Astrocyte (in vitro differentiated cells and primary cell): ENCODE results near the gene NMT1. TPM values are rescaled to one million over a fixed set of nuclear protein-coding genes. Genes with fewer than 3 reads are reported as not detected.

Source experiments
- microRNA-seq: library from miRNA; unstranded; fragments of <30 nt; microRNA quantifications from one replicate; pipeline ENCODE4 v1.2.0, GENCODE V29; 2020
- total RNA-seq: library from RNA; stranded (reverse); gene quantifications from 2 replicates; pipeline ENCODE4 v1.2.1, GENCODE V29; 2021

NMT1 gene
- total RNA-seq, 1 donor from 2014 or later: 114 TPM

Small RNA genes lying within 50 kb of the gene (microRNA-seq; reads per million reads assigned to microRNA genes)
- not detected for gene MIR6784

Other genes with a start within 250 kb of the NMT1 start
- gene GJC1, start 231.0 kb upstream of the NMT1 start, total RNA-seq: 28.0 and 38.4 TPM in 2 replicates
- not detected in 2 replicates for gene HIGD1B, start 213.4 kb upstream of the NMT1 start, total RNA-seq
- 129 and 133 TPM in 2 replicates for gene EFTUD2, start 161.9 kb upstream of the NMT1 start, total RNA-seq
- 0.22 TPM in 1 of 2 replicates, not detected in the other for gene GFAP, start 145.8 kb upstream of the NMT1 start, total RNA-seq
- 0.82 and 1.8 TPM in 2 replicates for gene KIF18B, start 113.5 kb upstream of the NMT1 start, total RNA-seq
- gene C1QL1, start 93.0 kb upstream of the NMT1 start, total RNA-seq: not detected in 2 replicates
- gene DCAKD, start 9.7 kb upstream of the NMT1 start, total RNA-seq: 34.8 and 43.3 TPM in 2 replicates
- gene PLCD3, start 71.2 kb downstream of the NMT1 start, total RNA-seq: 76.5 and 92.0 TPM in 2 replicates
- 3.9 and 4.7 TPM in 2 replicates for gene ACBD4, start 74.4 kb downstream of the NMT1 start, total RNA-seq
- 44.5 and 46.6 TPM in 2 replicates for gene HEXIM1, start 87.2 kb downstream of the NMT1 start, total RNA-seq
- 8.4 and 9.0 TPM in 2 replicates for gene HEXIM2, start 100.6 kb downstream of the NMT1 start, total RNA-seq
- 4.0 and 4.7 TPM in 2 replicates for gene FMNL1, start 160.6 kb downstream of the NMT1 start, total RNA-seq
- not detected in 2 replicates for gene SPATA32, start 200.8 kb downstream of the NMT1 start, total RNA-seq